Measurements from ENCODE around the gene INPP4B.
"Not testable (repeated sequence)": the region's sequence is repeated elsewhere in the genome, so short reads cannot be mapped to it uniquely, and the experiment has no call there.

INPP4B gene

GRCh38 chr4:142663828-142664227, 182.3 kb downstream of the INPP4B start:
- no peak for DNase-seq

DNA sequence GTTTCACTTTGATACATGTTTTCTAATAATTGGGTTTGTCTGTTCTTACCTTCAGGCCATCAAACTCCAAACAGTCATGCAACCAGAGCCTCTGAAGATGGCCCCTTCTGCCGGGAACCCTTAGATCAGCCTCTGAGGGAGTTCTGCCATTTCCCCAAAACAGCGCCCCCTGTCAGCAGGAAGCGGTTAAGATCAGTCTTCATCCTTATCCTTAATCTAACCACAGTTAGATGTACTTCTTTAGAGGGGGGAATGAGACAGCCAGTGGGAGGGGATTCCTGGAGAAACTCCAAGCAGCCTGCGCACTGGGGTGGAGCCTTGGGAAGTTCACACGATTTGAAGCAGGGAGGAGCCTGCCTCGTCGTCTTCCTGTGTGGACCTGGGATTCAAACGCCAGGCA, 185.4 kb downstream of the INPP4B start:
- no peak for DNase-seq

DNA sequence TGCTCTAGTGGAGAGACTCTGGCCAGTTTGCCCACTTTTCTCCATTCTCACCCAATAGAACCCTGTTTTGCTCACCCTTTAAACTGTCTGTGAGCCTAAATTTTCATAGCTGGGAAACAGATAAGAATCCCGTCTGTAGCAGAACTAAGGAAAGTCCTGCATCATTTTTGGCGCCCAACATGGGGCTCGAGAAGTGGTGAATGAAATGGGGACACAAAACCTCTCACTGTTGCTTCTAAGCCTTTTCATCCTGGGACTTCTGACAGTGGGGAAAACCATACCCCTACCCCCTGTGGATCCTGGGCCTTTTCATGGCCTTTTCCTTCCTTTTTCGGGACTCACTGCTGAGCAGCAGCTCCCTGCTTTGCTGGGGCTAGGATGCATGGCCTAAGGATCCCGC, 189.9 kb downstream of the INPP4B start:
- DNase-seq = no peak

- no peak for DNase-seq
Observed at GRCh38 chr4:142648378-142648777, 197.7 kb downstream of the INPP4B start.

DNA sequence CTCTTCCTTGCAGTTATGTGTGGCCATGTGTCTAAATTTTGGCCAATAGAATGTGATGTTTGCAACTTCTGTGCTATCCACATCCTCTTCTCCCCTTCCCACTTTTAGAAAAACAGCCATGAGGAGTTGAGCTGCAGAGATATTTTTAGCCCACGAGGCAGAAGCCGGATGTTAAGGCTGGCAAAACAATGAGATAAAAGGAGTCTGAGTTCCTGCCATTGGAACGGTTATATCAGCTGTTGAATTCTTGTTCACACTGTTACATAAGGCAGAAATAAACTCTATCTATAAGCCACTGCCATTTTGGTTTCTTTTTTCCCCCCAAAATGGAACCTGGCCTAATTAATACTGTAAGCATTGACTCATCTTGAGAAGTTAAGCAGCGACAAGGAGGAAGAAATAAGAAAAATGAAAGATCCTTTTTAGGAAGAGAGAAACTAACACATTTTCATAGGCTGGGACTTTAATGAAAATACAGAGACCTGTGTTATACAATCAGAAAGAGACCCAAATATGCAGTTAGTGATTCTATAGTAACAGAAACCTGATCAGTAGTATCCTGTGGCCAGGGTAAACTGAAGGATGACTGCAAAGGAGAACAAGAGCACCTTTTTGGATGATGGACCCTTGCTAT, 200.5 kb downstream of the INPP4B start:
- no peak for DNase-seq

- DNase-seq = not testable (repeated sequence)
Observed at GRCh38 chr4:142644628-142645027, 201.5 kb downstream of the INPP4B start.

GRCh38 chr4:142637614-142638013, 208.5 kb downstream of the INPP4B start:
- no peak for DNase-seq

GRCh38 chr4:142631836-142632235, 214.3 kb downstream of the INPP4B start:
- no peak for DNase-seq

DNA sequence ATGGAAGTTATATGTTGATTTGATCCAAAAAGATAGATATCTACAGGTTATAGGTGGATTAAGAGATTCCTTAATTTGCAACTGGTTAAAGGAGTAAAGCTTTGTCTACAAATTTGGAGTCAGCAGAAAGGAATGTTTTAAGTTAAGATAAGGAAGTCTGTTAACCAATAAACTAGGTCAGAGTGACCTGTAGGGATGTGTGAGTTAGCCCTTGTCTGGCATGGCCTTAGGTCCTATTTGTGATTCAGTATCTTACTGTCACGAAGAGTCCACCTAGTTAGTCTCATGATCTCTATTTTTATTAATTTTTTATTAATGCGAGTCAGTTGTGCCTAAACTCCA, 230.8 kb downstream of the INPP4B start:
- DNase-seq = no peak

GRCh38 chr4:142614621-142615323, 231.3 kb downstream of the INPP4B start:
- DNase-seq = no peak

DNA sequence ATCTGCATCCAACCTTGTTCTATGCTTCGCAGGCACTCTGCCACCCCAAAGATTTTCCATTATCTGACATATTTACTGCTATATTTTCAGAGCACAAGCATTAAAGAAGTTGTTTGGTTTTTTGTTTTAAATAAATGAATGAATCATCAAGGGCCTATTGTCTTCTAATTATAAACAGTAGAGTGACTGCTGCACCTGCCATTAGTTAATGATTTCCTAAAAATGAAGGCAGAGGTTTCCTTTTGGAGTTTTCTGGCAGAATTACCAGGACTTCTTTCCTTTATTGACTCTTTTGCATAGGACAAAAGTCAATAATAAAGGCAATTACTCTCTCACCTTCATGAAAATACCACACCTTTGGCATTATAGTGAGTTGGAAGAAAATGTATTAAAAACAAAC, 238.1 kb downstream of the INPP4B start:
- no peak for DNase-seq

DNA sequence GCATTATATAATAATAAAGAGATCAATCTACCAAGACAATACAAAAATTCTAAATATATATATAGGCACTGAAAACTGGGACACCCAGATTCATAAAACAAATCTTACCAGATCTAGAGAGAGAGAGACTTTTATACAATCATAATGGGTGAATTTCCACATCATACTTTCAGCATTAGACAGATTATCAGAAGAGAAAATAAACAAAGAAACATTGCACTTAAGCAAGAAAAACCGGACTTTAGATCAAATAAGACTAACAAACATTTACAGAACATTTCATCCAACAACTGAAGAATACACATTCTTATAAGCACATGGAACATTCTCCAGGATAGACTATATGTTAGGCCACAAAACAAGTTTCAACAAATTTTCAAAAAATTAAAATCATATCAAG, 245.1 kb downstream of the INPP4B start:
- DNase-seq = no peak

GRCh38 chr4:142598132-142598531, 248.0 kb downstream of the INPP4B start:
- no peak for DNase-seq

DNA sequence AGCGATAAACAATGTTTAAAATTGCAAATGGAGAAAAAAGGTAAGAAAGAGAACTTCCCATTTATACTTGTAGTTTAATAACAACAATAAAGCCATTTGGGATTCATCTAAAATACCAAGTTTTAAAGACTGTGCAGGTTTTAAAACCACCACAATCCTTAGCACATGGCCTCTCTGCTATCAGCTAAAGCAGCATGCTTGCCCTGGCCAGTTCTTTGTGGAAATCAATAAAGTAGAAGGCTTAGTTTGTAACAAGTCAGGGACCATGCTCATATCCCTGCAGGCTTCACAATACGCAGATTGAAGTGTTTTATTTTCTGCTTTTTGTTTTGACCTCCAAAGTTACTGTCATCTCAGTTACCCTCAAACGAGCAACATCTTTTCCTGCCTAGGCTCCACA, 249.5 kb downstream of the INPP4B start:
- DNase-seq = no peak

DNA sequence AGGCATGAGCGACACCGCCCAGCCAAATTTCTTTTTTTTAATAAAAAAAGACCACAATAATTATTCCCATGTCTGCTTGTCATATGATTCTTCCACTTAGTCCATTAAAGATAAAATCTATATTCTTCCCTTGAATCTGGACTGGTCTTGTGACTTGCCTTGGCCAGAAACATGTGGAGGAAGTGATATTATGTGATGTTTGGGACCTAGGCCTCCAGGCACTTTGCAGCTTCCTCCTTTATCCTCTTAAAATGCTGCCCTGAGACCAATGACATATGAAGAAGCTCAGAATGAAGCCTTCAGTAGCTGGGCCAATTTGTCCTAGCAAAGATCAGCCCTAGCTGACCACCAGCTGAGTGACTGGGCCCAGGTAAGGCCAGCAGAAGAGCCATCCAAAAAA, 250.0 kb downstream of the INPP4B start:
- no peak for DNase-seq

DNA sequence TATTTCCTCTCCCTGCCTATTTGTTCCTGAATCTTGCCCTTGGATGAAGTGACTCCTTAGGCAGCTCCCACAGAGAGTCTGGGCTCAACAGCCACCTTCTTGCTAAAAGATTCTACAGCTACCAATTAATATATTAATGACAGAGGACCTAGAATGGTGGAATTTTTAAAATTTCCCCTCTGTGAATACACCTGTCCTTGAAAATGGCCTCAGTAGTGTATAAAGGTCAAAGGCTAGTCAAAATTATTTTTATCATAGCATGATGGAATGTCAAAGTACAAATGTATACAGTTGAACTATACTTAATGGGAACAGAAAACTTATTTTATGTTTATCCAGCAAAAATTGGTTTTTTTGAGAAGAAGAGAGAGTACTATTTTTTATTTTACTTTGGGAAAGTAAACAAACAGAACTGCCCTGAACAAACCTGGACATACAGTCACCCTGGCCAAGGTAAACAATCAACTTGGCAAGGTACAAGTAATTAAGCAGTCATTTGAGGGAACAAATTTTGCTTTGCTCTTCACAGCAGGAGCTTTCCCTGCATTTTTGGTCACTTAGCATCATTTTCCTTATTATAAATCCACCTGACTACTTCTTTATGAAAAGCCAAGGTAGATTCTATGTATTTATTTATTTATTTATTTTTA, 250.8 kb downstream of the INPP4B start:
- DNase-seq = no peak

- DNase-seq = no peak
Observed at GRCh38 chr4:142585411-142585810, 260.7 kb downstream of the INPP4B start.

GRCh38 chr4:142583708-142584107, 262.4 kb downstream of the INPP4B start:
- DNase-seq = no peak

GRCh38 chr4:142582340-142582739, 263.8 kb downstream of the INPP4B start:
- DNase-seq = no peak

DNA sequence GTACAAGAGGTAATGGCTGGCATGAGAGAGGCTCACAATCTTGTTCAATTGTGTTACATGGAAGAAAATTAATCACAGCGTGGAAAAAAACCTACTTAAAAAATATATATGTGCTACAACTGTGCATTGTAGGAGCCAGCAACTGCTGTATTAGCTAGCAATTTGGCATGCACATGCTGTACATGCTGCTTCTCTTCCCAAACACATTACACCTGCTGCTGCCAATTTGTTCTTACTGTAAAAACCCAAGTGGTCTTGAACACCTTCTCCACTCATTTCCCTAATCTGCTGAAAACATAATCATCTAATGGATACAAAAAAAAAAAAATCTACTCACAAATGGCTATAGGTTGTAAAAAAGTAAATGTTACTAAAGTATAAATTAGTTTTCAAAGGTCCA, 264.2 kb downstream of the INPP4B start:
- DNase-seq = no peak

GRCh38 chr4:142579443-142579842, 266.7 kb downstream of the INPP4B start:
- no peak for DNase-seq

- DNase-seq = no peak
Observed at GRCh38 chr4:142574306-142574705, 271.8 kb downstream of the INPP4B start.

GRCh38 chr4:142572071-142572470, 274.0 kb downstream of the INPP4B start:
- no peak for DNase-seq

- DNase-seq = no peak
Observed at GRCh38 chr4:142567620-142568451, 278.3 kb downstream of the INPP4B start.
